ENCODE results near the gene PHETA1.

DNA sequence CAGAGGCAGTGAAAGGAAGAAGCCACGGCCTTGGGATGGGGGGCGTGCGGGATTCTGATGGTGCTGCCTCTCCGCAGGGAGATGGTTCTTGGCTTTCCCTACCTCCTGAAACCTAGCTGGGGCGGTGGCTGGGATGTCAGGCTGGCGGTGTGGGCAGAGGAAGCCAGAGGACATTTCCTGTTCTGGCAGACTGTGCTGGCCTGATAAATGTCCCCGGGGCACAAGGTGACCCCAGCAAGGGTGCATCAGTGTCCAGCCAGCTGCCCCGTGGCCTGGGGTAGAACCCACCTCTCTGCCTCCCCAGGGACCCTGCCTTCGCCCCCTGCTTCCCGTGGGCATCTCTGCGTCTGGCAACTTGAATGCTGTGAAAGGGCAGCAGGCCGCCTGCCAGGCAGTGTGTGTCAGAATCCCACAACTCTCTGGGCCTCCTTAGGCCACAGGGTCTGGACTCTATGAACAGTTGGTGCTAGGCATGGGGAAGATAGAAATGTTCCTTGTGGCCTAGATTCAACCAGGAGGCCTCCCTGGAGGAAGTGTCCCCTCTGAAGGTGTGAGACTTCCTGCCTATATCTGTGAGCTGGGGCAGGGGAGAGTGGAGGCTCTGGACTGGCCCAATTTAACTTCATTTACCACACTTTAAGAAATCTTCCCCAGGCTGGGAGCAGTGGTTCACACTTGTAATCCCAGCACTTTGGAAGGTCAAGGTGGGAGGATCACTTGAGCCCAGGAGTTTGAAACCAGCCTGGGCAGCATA lies 41.7 kb upstream of the PHETA1 start:
- TF ChIP-seq SUZ12 (IDR thresholded peaks at IDR 0.05) = no peak
- TF ChIP-seq FOXA1 (IDR thresholded peaks at IDR 0.05) = no peak
- no peak for TF ChIP-seq FOXK2 (IDR thresholded peaks at IDR 0.05)
- no peak for TF ChIP-seq HDGF (IDR thresholded peaks at IDR 0.05; ENCODE audit: borderline replicate concordance)
- no peak for TF ChIP-seq ELF4 (IDR thresholded peaks at IDR 0.05)
- TF ChIP-seq ARNT (IDR thresholded peaks at IDR 0.05) = no peak
- TF ChIP-seq BHLHE40 (IDR thresholded peaks at IDR 0.05; ENCODE audit: borderline replicate concordance) = no peak
- TF ChIP-seq TARDBP (IDR thresholded peaks at IDR 0.05) = no peak

All from HEK293T (cell line).